AG04450 (cell line): ENCODE data around the gene PKN3. TPM values are rescaled to one million over a fixed set of nuclear protein-coding genes. Genes with fewer than 3 reads are reported as not detected.
A peak's percentile ranks its signal among the peaks of the same experiment; 100 is the strongest.

ENCODE experiments used
- CTCF ChIA-PET: fragments of 300-600, 350-600 bp; formaldehyde crosslinking; extraction: SDS; loops from one replicate; lab custom pipeline; 2022; ENCODE audit warnings: antibody characterized with exemption, inconsistent platforms; lab: Charles Lee
- POLR2A ChIA-PET: fragments of 350-600 bp; formaldehyde crosslinking; extraction: SDS; loops from one replicate; lab custom pipeline; 2021; ENCODE audit warnings: antibody characterized with exemption, inconsistent platforms; lab: Yijun Ruan, JAX
- DNase-seq: peaks from one replicate; pipeline ENCODE4 v3.0.0-alpha.2; 2011; ENCODE audit warnings: low read depth, low spot score
- H3K27ac ChIP-seq: one replicate; pipeline ENCODE4 v1.5.1; 2012; ENCODE audit warnings: low read depth, low read length, control low read depth
- H3K27me3 ChIP-seq: one replicate; pipeline ENCODE4 v1.6.0; 2012; ENCODE audit warnings: low read length; ENCODE audit not compliant: control insufficient read depth, insufficient read depth
- H3K4me3 ChIP-seq: 2 replicates; pipeline ENCODE4 v1.5.1; 2011; ENCODE audit warnings: mild to moderate bottlenecking, low read depth, low read length, control low read depth
- H3K9me3 ChIP-seq: 2 replicates; pipeline ENCODE4 v1.5.1; 2012; ENCODE audit warnings: low read length; ENCODE audit not compliant: control insufficient read depth, insufficient read depth
- CTCF ChIP-seq: IDR thresholded peaks from 2 replicates; pipeline ENCODE4 v1.5.1; 2011; ENCODE audit warnings: low read depth, low read length, control low read depth, inconsistent platforms
- polyA plus RNA-seq: library from polyadenylated mRNA; depleted of rRNA; stranded (reverse); fragments of >200 nt; gene quantifications from 2 replicates; pipeline ENCODE4 v1.2.3, GENCODE V29; 2011

PKN3 gene
- polyA plus RNA-seq, 1 experiment: 2.2 TPM

- ChIA-PET CTCF (interaction anchor here (1.0 kb wide), 1 partner anchor 32 kb away, joined by 4 read pairs; no protein-coding TSS in a partner anchor), POLR2A (no interaction called here)
- Histone ChIP-seq H3K9me3 (no peaks in the 10 kb centered on the region), H3K27ac (no peak overlapping the region), H3K4me3 (no peak overlapping the region), H3K27me3 (no peaks in the 10 kb centered on the region)
- no peak for TF ChIP-seq CTCF
- DNase-seq: no peak
Measured at GRCh38 chr9:128677794-128678193, 24.5 kb upstream of the PKN3 start.

GRCh38 chr9:128683340-128684064 lies 18.8 kb upstream of the PKN3 start:
- TF ChIP-seq CTCF: no peak
- Histone ChIP-seq H3K4me3 (peak overlapping the region; percentile 80), H3K9me3 (no peaks in the 10 kb centered on the region; the same call in 1 of the 2 replicates), H3K27ac (peak overlapping the region; percentile 77), H3K27me3 (no peaks in the 10 kb centered on the region)
- DNase-seq: no peak
- ChIA-PET POLR2A (interaction anchor here (0.6 to 1.5 kb wide), 4 partner anchors 23 to 295 kb away, joined by 3 to 6 read pairs (median 4); partner anchors contain the start of gene SPTAN1), CTCF (interaction anchor here (1.0 to 1.4 kb wide), 2 partner anchors 18 to 19 kb away, joined by 3 to 4 read pairs; partner anchors contain the start of gene PKN3)

GRCh38 chr9:128684065-128684324 lies 18.3 kb upstream of the PKN3 start:
- POLR2A ChIA-PET: interaction anchor here (0.7 to 1.5 kb wide), 3 partner anchors 17 to 132 kb away, joined by 3 to 5 read pairs (median 4); partner anchors contain the start of gene SPTAN1
- Histone ChIP-seq H3K4me3 (peak overlapping the region; percentile 80), H3K9me3 (no peaks in the 10 kb centered on the region; the same call in 1 of the 2 replicates), H3K27me3 (no peaks in the 10 kb centered on the region), H3K27ac (peak overlapping the region; percentile 77)
- no peak for DNase-seq
- CTCF ChIA-PET: interaction anchor here (1.4 kb wide), 1 partner anchor 18 kb away, joined by 3 read pairs; the partner anchor contains the start of gene PKN3
- TF ChIP-seq CTCF: no peak

- H3K27ac ChIP-seq: peak overlapping the region; percentile 77
- H3K9me3 ChIP-seq: no peaks in the 10 kb centered on the region; the same call in 1 of the 2 replicates
- H3K27me3 ChIP-seq: no peaks in the 10 kb centered on the region
- peak overlapping the region; percentile 80 for H3K4me3 ChIP-seq
- ChIA-PET POLR2A (interaction anchor here (0.7 to 1.5 kb wide), 4 partner anchors 16 to 132 kb away, joined by 3 to 5 read pairs (median 4); partner anchors contain the start of gene SPTAN1), CTCF (interaction anchor here (1.4 kb wide), 1 partner anchor 17 kb away, joined by 3 read pairs; the partner anchor contains the start of gene PKN3)
- DNase-seq: no peak
- TF ChIP-seq CTCF: no peak
Measured at GRCh38 chr9:128684325-128685199, 17.7 kb upstream of the PKN3 start.
